ENCODE data around the gene GREB1L. TPM values are rescaled to one million over a fixed set of nuclear protein-coding genes. Genes with fewer than 3 reads are reported as not detected.

GREB1L gene
- polyA plus RNA-seq, 3 donors, result 0.21 to 4.5 (median 3.8) TPM

DNA sequence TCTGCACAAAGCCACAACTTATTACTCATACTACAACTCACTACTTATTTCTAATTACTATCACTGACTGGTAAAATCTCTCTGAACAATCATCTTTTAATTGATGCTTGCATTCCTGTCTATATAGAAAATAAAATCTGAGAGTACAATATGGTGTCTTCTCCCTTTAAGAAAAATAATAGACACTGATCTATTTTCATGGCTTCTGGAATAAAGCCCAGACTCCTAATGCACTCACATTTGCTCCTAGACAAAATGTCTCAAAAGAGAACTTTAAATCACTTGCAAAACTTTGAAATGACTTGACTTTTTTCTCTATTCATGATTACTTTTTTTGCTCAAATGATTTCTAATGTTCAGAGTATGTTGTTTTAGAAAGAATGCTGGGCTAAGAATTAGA, 329.7 kb downstream of the GREB1L start:
- no peak overlapping the region for H3K27ac ChIP-seq (ENCODE audit: low read depth, low read length)

Other genes starting within 250 kb of the GREB1L start
- gene ROCK1, start 130.4 kb upstream of the GREB1L start, polyA plus RNA-seq, result 10 to 100 TPM in 2 of 3 donors, 1 to 10 TPM in 1; 5.7 to 22.8 (median 16.1) TPM

All from adipose tissue (tissue), 3 donors.